GF-D8 (cell line): ENCODE results near the gene SNRPN.
"Not testable (repeated sequence)": the region's sequence is repeated elsewhere in the genome, so short reads cannot be mapped to it uniquely, and the experiment has no call there.

Experiments
- DNase-seq: peaks from one replicate; lab custom pipeline; 2025; lab: John Stamatoyannopoulos, UW

Gene SNRPN

GRCh38 chr15:24954783-24955530, at the start of gene SNRPN, which contains the start of gene SNURF:
Gene SNRPN (plus strand): TSS chr15:24954987. CDS start chr15:24974454, 19,467 bp downstream.
Gene SNURF (plus strand): TSS chr15:24954987. CDS start chr15:24955049, 62 bp downstream.
- DNase-seq, result peak; percentile 1

GRCh38 chr15:24916305-24917009, 38.3 kb upstream of the SNRPN start:
- peak; percentile 75 for DNase-seq

GRCh38 chr15:24917431-24917830, 37.4 kb upstream of the SNRPN start:
- DNase-seq, result no peak

GRCh38 chr15:24919446-24919845, 35.3 kb upstream of the SNRPN start:
- no peak for DNase-seq

GRCh38 chr15:24922781-24923180, 32.0 kb upstream of the SNRPN start:
- not testable (repeated sequence) for DNase-seq

GRCh38 chr15:24924153-24924552, 30.6 kb upstream of the SNRPN start:
- DNase-seq, result no peak

- no peak for DNase-seq
These were observed 30.2 kb upstream of the SNRPN start for GRCh38 chr15:24924621-24925020.

- not testable (repeated sequence) for DNase-seq
These were observed 22.7 kb upstream of the SNRPN start for GRCh38 chr15:24931874-24932732.

GRCh38 chr15:24933716-24934115, 21.1 kb upstream of the SNRPN start:
- DNase-seq, result no peak

- not testable (repeated sequence) for DNase-seq
These were observed 16.6 kb upstream of the SNRPN start for GRCh38 chr15:24938224-24938623.

GRCh38 chr15:24940236-24940635, 14.6 kb upstream of the SNRPN start:
- DNase-seq, result no peak

GRCh38 chr15:24943361-24943760, 11.4 kb upstream of the SNRPN start:
- DNase-seq, result no peak

- no peak for DNase-seq
These were observed 9.8 kb upstream of the SNRPN start for GRCh38 chr15:24944954-24945353.

GRCh38 chr15:24945711-24946110, 9.1 kb upstream of the SNRPN start:
- no peak for DNase-seq

- no peak for DNase-seq
These were observed 6.3 kb upstream of the SNRPN start for GRCh38 chr15:24948495-24948894.

- DNase-seq, result no peak
These were observed 739 bp downstream of the SNRPN start for GRCh38 chr15:24955531-24955921.

- peak; percentile 37 for DNase-seq
These were observed 1.5 kb downstream of the SNRPN start for GRCh38 chr15:24956111-24956838.

GRCh38 chr15:24957691-24958090, 2.9 kb downstream of the SNRPN start:
- DNase-seq, result no peak

GRCh38 chr15:24961967-24962366, 7.2 kb downstream of the SNRPN start:
- no peak for DNase-seq

GRCh38 chr15:24962880-24963279, 8.1 kb downstream of the SNRPN start:
- DNase-seq, result no peak

- DNase-seq, result no peak
These were observed 11.7 kb downstream of the SNRPN start for GRCh38 chr15:24966364-24967103.
